Brain microvascular endothelial cell (primary cell): ENCODE measurements around the gene SERPINA12.

ENCODE experiments used
- DNase-seq: peaks from one replicate; pipeline ENCODE4 v3.0.0-alpha.2; 2020
- H3K27ac ChIP-seq: fragments of 250-450 bp; sonication (Bioruptor Pico); 2 replicates; pipeline ENCODE4 v1.5.1; 2020; ENCODE audit warnings: mild to moderate bottlenecking, moderate library complexity
- H3K27me3 ChIP-seq: fragments of 250-450 bp; sonication (Bioruptor Pico); replicated peaks from 2 replicates; pipeline ENCODE4 v1.5.1; 2020; ENCODE audit warnings: mild to moderate bottlenecking
- H3K36me3 ChIP-seq: fragments of 250-450 bp; sonication (Bioruptor Pico); replicated peaks from 2 replicates; pipeline ENCODE4 v1.5.1; 2020; ENCODE audit warnings: mild to moderate bottlenecking
- H3K4me3 ChIP-seq: 2 replicates; pipeline ENCODE4 v1.5.1; 2011; ENCODE audit warnings: low read depth, mild to moderate bottlenecking, control low read depth, low read length, moderate library complexity
- in situ Hi-C: cut with HindIII; loops from 2 replicates; pipeline ENCODE4 v1.10.0; 2017; ENCODE audit warnings: low sequenced_read_pairs, low pct_ligation_motif_present
- TF ChIP-seq, protein P1 (sequence below): IDR thresholded peaks from 2 replicates; pipeline ENCODE4 v1.5.1; 2011; ENCODE audit warnings: low read depth, mild to moderate bottlenecking, moderate library complexity, low read length, control low read depth, inconsistent platforms; ENCODE audit errors: missing control alignments

SERPINA12 gene

DNA sequence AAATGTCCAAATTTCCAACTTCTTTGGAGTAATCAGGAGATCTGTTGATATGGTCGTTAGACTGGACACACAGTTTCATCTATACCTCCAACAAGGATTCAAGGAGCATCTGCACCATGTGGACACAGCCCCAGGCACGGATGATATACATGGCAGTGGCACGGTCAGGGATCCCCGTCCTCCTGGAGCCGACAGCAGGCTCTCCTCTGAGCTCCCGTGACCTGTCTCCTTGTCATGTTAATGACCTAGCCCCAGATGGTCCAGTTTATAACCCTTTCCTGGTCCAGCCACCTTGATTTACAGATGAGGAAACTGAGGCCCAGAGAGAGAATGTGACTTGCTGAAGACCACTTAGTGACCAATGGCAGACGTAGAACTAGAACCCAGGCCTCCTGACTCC is 35.5 kb upstream of the SERPINA12 start:
- Histone ChIP-seq H3K27ac (peak overlapping the region; percentile 11), H3K4me3 (no peak overlapping the region), H3K27me3 (no peaks in the 10 kb centered on the region), H3K36me3 (no peaks in the 10 kb centered on the region)
- TF ChIP-seq, protein P1, sequence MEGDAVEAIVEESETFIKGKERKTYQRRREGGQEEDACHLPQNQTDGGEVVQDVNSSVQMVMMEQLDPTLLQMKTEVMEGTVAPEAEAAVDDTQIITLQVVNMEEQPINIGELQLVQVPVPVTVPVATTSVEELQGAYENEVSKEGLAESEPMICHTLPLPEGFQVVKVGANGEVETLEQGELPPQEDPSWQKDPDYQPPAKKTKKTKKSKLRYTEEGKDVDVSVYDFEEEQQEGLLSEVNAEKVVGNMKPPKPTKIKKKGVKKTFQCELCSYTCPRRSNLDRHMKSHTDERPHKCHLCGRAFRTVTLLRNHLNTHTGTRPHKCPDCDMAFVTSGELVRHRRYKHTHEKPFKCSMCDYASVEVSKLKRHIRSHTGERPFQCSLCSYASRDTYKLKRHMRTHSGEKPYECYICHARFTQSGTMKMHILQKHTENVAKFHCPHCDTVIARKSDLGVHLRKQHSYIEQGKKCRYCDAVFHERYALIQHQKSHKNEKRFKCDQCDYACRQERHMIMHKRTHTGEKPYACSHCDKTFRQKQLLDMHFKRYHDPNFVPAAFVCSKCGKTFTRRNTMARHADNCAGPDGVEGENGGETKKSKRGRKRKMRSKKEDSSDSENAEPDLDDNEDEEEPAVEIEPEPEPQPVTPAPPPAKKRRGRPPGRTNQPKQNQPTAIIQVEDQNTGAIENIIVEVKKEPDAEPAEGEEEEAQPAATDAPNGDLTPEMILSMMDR = no peak
- DNase-seq = no peak
- in situ Hi-C loops = no loop called here

DNA sequence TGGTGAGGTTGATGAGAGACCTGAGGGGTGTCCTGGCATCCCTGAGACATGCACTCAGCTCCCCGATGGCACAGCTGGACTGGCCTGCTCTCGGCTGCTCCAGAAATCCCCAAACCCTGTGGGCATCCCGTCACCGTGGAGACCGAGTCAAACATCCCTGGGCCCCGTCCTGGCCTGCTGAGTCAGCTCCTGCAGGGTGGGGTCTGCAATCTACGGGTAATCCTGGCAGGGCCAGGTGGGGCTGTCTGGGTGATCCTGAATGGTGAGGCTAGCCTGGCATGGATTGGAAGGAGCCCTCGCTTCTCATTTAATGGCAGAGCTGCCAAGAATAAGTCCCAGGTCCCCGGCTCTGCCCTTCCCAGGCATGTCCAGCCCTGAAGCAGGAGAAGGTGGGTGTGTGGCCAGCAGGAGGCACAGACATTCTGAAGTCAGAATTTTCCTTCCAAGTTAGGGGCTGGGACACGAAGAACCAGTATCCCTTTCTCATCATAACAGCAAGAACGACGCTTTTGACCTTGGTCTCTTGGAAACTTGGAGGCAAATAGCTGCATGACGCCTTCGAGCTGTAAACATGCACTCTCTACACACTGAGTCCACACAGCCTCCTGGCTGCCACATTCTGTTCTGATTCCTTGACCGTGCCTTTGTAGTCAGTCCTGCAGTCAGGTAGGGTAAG is 34.3 kb upstream of the SERPINA12 start:
- Histone ChIP-seq H3K27me3 (no peaks in the 10 kb centered on the region), H3K36me3 (no peaks in the 10 kb centered on the region), H3K27ac (no peak overlapping the region), H3K4me3 (no peak overlapping the region)
- TF ChIP-seq, protein P1 = peak; percentile 31
- DNase-seq = no peak
- in situ Hi-C loops = no loop called here

DNA sequence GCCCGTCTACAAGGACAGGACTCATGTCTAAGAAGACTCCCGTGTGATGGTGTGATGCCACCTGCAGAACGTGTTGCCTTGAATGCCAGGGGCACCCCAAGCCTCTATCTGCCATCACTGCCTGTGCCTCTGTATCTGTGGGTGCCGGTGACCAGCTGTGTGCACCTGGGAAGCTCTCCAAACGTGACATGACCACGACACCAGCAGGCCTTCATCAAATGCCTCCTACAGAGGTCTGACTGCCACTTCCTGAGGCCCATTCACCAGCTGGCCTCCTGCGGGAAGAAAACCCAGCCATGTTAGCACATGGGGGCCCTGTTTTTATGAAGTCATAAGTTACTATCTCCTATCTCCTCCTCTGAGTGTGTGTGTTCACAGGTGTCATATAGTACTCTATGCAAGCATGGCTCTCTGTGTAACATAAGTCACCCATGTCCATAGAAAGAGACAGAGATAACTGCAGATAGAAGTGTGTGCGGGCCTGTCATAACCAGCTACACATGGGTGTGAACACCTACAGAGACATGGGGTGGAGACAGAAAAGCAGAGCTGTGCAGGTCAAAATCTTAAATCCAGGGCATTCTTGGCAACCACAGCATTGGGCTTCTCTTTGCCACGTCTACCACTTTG is 33.7 kb upstream of the SERPINA12 start:
- DNase-seq = no peak
- in situ Hi-C loops = no loop called here
- Histone ChIP-seq H3K27me3 (no peaks in the 10 kb centered on the region), H3K27ac (peak overlapping the region; percentile 52), H3K36me3 (no peaks in the 10 kb centered on the region), H3K4me3 (no peak overlapping the region)
- TF ChIP-seq, protein P1 = no peak

DNA sequence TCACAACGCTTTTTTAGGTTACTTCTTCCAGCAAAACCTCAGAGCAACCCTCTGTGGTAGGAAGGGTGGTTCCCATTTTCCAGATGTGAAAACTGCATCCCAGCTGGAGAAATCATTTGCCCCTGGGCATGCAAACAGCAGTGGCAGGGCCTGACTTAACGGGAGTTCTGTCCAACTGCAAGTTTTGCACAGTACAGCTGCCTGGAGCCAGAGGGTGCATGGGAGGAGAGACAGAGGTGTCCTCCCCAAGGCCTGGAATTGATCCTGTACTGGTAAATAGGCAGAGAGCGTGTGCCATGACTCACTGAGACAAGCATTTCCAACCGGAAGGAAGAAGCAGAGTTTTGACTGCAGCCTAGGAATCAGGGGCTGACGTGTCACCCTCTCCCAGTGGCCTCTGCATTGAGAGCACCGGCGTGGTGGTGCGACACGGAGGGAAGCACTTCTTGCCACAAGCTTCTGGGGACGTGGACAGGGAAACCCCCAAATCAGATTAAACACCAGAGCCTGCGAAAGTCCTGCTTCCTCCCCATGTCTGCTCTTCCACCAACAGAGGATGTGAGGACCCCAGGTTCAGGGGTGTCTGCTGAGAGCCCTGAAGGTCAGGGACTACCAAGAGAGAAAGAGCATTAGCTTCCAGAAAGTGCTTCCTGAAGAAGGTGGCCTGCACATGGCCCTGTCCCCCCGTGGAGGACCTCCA is 33.0 kb upstream of the SERPINA12 start:
- in situ Hi-C loops = no loop called here
- DNase-seq = peak; percentile 81
- H3K4me3 ChIP-seq = no peak overlapping the region
- H3K27ac ChIP-seq = peak overlapping the region; percentile 52
- no peaks in the 10 kb centered on the region for H3K27me3 ChIP-seq
- TF ChIP-seq, protein P1 = no peak
- H3K36me3 ChIP-seq = no peaks in the 10 kb centered on the region

DNA sequence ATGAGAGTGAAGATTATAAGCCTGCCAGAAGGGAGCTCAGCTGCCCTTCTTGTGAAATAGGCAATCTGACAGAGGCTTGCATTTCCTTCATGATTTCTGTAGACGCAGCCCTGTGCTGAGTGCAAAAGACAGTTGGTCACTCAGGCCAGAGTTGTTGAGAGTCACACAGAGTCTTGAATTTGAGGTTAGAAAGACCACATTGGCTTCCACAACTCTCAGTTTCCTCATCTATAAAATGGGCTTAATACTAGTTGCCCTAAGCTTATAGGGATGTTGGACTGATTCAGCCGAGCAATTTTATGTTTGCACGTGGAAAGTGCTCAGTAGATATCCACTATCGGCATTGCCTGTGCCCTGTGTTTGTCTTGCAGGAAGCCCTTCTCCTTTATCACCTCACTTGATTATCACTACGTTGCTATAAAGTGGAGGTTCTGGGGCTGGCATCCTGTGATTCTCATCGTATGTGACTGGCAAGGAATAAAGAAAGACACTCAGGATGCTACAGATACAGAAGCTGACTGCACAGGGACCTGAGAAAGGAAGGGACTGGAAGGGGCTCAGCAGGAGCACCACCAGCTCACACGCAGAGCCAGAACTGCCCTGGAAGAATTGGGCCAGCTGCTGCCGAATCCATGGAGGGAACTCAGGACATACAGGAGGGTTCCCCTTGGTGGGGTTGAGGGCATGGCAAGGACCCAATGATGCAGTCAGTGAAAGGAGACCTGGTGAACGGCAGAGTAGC is 32.1 kb upstream of the SERPINA12 start:
- peak overlapping the region; percentile 52 for H3K27ac ChIP-seq
- TF ChIP-seq, protein P1 = no peak
- in situ Hi-C loops = no loop called here
- DNase-seq = no peak
- no peaks in the 10 kb centered on the region for H3K27me3 ChIP-seq
- H3K4me3 ChIP-seq = no peak overlapping the region
- H3K36me3 ChIP-seq = no peaks in the 10 kb centered on the region
